ENCODE measurements around the gene PDCD7. TPM values are rescaled to one million over a fixed set of nuclear protein-coding genes. Genes with fewer than 3 reads are reported as not detected.
A peak's percentile ranks its signal among the peaks of the same experiment; 100 is the strongest.

The PDCD7 gene
- total RNA-seq, 2 donors from 2014 or later = 20.7 to 21.2 TPM

GRCh38 chr15:65072617-65073016, 61.0 kb downstream of the PDCD7 start:
- DNase-seq = no peak
- no peak overlapping the region for H3K4me3 ChIP-seq

GRCh38 chr15:65072027-65072426, 61.6 kb downstream of the PDCD7 start:
- Histone ChIP-seq H3K36me3 (no peaks in the 10 kb centered on the region), H3K27me3 (peaks cover 7% of the 10 kb centered on the region), H3K27ac (peak overlapping the region; percentile 24), H3K9ac (ENCODE audit: low read depth in 2 of 2, low read length in 2 of 2) (peak overlapping the region in 1 of 2 donors; percentile 14), H3K9me3 (no peaks in the 10 kb centered on the region), H3K4me1 (no peaks in the 10 kb centered on the region), H3K4me3 (no peak overlapping the region)
- no peak for DNase-seq
- intact Hi-C loops (cut with DNase I) = no loop called here
- no peak for TF ChIP-seq CTCF (IDR thresholded peaks at IDR 0.05)

More at GRCh38 chr15:65072617-65073016, 61.0 kb downstream of the PDCD7 start:
- H3K27me3 ChIP-seq = peaks cover 6% of the 10 kb centered on the region
- no peaks in the 10 kb centered on the region for H3K9me3 ChIP-seq
- intact Hi-C loops (cut with DNase I) = no loop called here
- no peaks in the 10 kb centered on the region for H3K36me3 ChIP-seq
- H3K27ac ChIP-seq = no peak overlapping the region
- H3K9ac ChIP-seq (ENCODE audit: low read depth in 2 of 2, low read length in 2 of 2) = no peak overlapping the region
- no peaks in the 10 kb centered on the region for H3K4me1 ChIP-seq
- TF ChIP-seq CTCF (IDR thresholded peaks at IDR 0.05) = no peak

GRCh38 chr15:65071381-65071811, 62.2 kb downstream of the PDCD7 start:
- intact Hi-C loops (cut with DNase I) = no loop called here
- Histone ChIP-seq H3K9me3 (no peaks in the 10 kb centered on the region), H3K27me3 (peaks cover 7% of the 10 kb centered on the region), H3K27ac (peak overlapping the region; percentile 24), H3K4me1 (no peaks in the 10 kb centered on the region), H3K9ac (ENCODE audit: low read depth in 2 of 2, low read length in 2 of 2) (no peak overlapping the region), H3K4me3 (no peak overlapping the region), H3K36me3 (no peaks in the 10 kb centered on the region)
- TF ChIP-seq CTCF (IDR thresholded peaks at IDR 0.05) = no peak
- DNase-seq = no peak

- Histone ChIP-seq H3K4me3 (no peak overlapping the region), H3K36me3 (no peaks in the 10 kb centered on the region), H3K9me3 (no peaks in the 10 kb centered on the region), H3K4me1 (no peaks in the 10 kb centered on the region), H3K27me3 (peaks cover 7% of the 10 kb centered on the region), H3K9ac (ENCODE audit: low read depth in 2 of 2, low read length in 2 of 2) (no peak overlapping the region), H3K27ac (peak overlapping the region; percentile 71)
- intact Hi-C loops (cut with DNase I) = no loop called here
- TF ChIP-seq CTCF (IDR thresholded peaks at IDR 0.05) = no peak
- no peak for DNase-seq
Observed at GRCh38 chr15:65069779-65070546, 63.6 kb downstream of the PDCD7 start.

- Histone ChIP-seq H3K36me3 (no peaks in the 10 kb centered on the region), H3K4me3 (no peak overlapping the region), H3K9ac (ENCODE audit: low read depth in 2 of 2, low read length in 2 of 2) (no peak overlapping the region), H3K9me3 (no peaks in the 10 kb centered on the region), H3K27ac (peak overlapping the region; percentile 71), H3K4me1 (no peaks in the 10 kb centered on the region), H3K27me3 (peaks cover 7% of the 10 kb centered on the region)
- DNase-seq = peak; percentile 53
- TF ChIP-seq CTCF (IDR thresholded peaks at IDR 0.05) = no peak
- intact Hi-C loops (cut with DNase I) = no loop called here
Observed at GRCh38 chr15:65069179-65069578, 64.4 kb downstream of the PDCD7 start.
